Endothelial cell (in vitro differentiated cells): ENCODE measurements around the gene TMC1. TPM values are rescaled to one million over a fixed set of nuclear protein-coding genes. Genes with fewer than 3 reads are reported as not detected.

ENCODE experiments used
- DNase-seq: peaks from one replicate; pipeline ENCODE4 v3.0.0; 2021; ENCODE audit warnings: low spot score
- H3K27ac Mint-ChIP-seq: one replicate; pipeline ENCODE4 v1.8.0; 2021; ENCODE audit warnings: mixed read lengths, inconsistent platforms; ENCODE audit not compliant: unreplicated experiment
- H3K27me3 Mint-ChIP-seq: one replicate; pipeline ENCODE4 v1.8.0; 2021; ENCODE audit warnings: mild to moderate bottlenecking, moderate library complexity, mixed read lengths, inconsistent platforms; ENCODE audit not compliant: unreplicated experiment
- H3K36me3 Mint-ChIP-seq: one replicate; pipeline ENCODE4 v1.8.0; 2021; ENCODE audit warnings: mild to moderate bottlenecking, low read depth, mixed read lengths, inconsistent platforms; ENCODE audit not compliant: unreplicated experiment
- H3K4me1 Mint-ChIP-seq: one replicate; pipeline ENCODE4 v1.8.0; 2021; ENCODE audit warnings: mild to moderate bottlenecking, mixed read lengths, inconsistent platforms; ENCODE audit not compliant: unreplicated experiment
- H3K4me3 Mint-ChIP-seq: one replicate; pipeline ENCODE4 v1.8.0; 2021; ENCODE audit warnings: mild to moderate bottlenecking, mixed read lengths, inconsistent platforms; ENCODE audit not compliant: unreplicated experiment
- H3K9me3 Mint-ChIP-seq: one replicate; pipeline ENCODE4 v1.8.0; 2021; ENCODE audit warnings: mixed read lengths, inconsistent platforms; ENCODE audit not compliant: unreplicated experiment
- CTCF ChIP-seq: fragments of 200-600 bp; sonication (generic); IDR thresholded peaks from one replicate; pipeline ENCODE4 v1.5.0; 2021; ENCODE audit warnings: antibody characterized with exemption; ENCODE audit not compliant: unreplicated experiment
- total RNA-seq: library from RNA; stranded (reverse); fragmentation: NEBNext Ultra II Directional; extraction: Animal tissue kit (Norgen Biotek cat#: 25700); gene quantifications from one replicate; pipeline ENCODE4 v1.2.1, GENCODE V29; 2021; ENCODE audit not compliant: unreplicated experiment

The TMC1 gene
- total RNA-seq, 1 donor from 2014 or later: not detected

- Mint-ChIP-seq H3K27me3 (no peaks in the 10 kb centered on the region), H3K36me3 (no peaks in the 10 kb centered on the region), H3K9me3 (no peaks in the 10 kb centered on the region), H3K4me3 (no peak overlapping the region), H3K27ac (no peak overlapping the region), H3K4me1 (no peaks in the 10 kb centered on the region)
- no peak for DNase-seq
- TF ChIP-seq CTCF: no peak
Measured at GRCh38 chr9:72814083-72814597, 292.7 kb downstream of the TMC1 start.

- Mint-ChIP-seq H3K36me3 (no peaks in the 10 kb centered on the region), H3K27ac (no peak overlapping the region), H3K9me3 (no peaks in the 10 kb centered on the region), H3K4me3 (no peak overlapping the region), H3K4me1 (no peaks in the 10 kb centered on the region), H3K27me3 (peaks cover 3% of the 10 kb centered on the region)
- TF ChIP-seq CTCF: no peak
- DNase-seq: no peak
Measured at GRCh38 chr9:72816666-72817065, 295.3 kb downstream of the TMC1 start.

GRCh38 chr9:72817413-72817812 is 296.0 kb downstream of the TMC1 start:
- Mint-ChIP-seq H3K9me3 (no peaks in the 10 kb centered on the region), H3K27me3 (peaks cover 5% of the 10 kb centered on the region), H3K4me1 (peaks cover 2% of the 10 kb centered on the region), H3K4me3 (no peak overlapping the region), H3K36me3 (no peaks in the 10 kb centered on the region), H3K27ac (no peak overlapping the region)
- no peak for TF ChIP-seq CTCF
- DNase-seq: no peak

- peaks cover 5% of the 10 kb centered on the region for H3K27me3 Mint-ChIP-seq
- H3K36me3 Mint-ChIP-seq: no peaks in the 10 kb centered on the region
- TF ChIP-seq CTCF: no peak
Measured at GRCh38 chr9:72818385-72818784, 297.0 kb downstream of the TMC1 start.

GRCh38 chr9:72823971-72824370 is 302.6 kb downstream of the TMC1 start:
- no peak for DNase-seq
- TF ChIP-seq CTCF: no peak
- Mint-ChIP-seq H3K9me3 (no peaks in the 10 kb centered on the region), H3K27me3 (peaks cover 6% of the 10 kb centered on the region), H3K4me1 (peaks cover 4% of the 10 kb centered on the region), H3K27ac (no peak overlapping the region), H3K36me3 (no peaks in the 10 kb centered on the region), H3K4me3 (no peak overlapping the region)

More at GRCh38 chr9:72818385-72818784, 297.0 kb downstream of the TMC1 start:
- Mint-ChIP-seq H3K4me1 (peaks cover 4% of the 10 kb centered on the region), H3K27ac (no peak overlapping the region), H3K9me3 (no peaks in the 10 kb centered on the region), H3K4me3 (no peak overlapping the region)
- no peak for DNase-seq
